HG03520 (cell line): ENCODE measurements around the gene GABARAP.
A peak's percentile ranks its signal among the peaks of the same experiment; 100 is the strongest.
"Not testable (repeated sequence)": the region's sequence is repeated elsewhere in the genome, so short reads cannot be mapped to it uniquely, and the experiment has no call there.

Source experiments
- ATAC-seq: cut with Tn5 transposase; IDR thresholded peaks from one replicate; pipeline ENCODE4 v1.9.1; 2021; ENCODE audit warnings: mild to moderate bottlenecking, moderate library complexity; ENCODE audit not compliant: unreplicated experiment

Gene GABARAP

GRCh38 chr17:7261379-7262191 is 19.3 kb upstream of the GABARAP start:
- no peak for ATAC-seq

DNA sequence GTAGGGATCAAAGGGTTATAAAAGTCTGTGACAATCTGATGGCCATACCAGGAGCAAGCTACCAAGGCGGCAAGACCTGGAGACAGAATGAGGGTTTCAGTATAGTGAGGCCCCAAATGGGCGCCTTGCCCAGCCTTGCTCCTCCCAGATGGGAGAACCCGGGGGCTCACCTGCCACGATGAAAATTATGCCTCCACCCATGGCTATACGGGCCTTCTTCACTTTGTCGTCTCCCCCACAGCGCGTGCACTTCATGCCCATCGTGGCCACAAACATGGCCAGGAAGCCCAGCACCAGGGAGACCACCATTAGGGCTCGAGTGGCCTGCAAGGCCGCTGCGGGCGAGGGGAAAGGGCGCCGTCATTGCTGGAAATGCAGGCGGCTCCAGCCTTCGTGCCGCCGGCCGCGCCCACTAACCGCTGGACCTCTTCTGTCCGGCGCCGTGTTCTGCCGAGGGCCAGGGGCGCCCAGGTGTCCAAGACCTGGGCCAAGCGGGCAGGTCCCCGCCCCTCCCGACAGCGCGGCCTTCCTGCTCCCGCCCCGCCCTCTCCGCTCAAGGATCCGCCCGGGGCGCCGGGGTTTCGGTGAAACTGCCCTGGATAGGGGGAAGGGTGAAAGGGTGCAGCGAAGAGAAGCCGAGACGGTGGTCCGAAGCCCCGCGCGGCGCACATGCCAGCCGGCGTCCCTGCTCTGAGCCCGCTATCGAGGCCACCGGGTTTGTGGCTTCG is 18.6 kb upstream of the GABARAP start:
- no peak for ATAC-seq

DNA sequence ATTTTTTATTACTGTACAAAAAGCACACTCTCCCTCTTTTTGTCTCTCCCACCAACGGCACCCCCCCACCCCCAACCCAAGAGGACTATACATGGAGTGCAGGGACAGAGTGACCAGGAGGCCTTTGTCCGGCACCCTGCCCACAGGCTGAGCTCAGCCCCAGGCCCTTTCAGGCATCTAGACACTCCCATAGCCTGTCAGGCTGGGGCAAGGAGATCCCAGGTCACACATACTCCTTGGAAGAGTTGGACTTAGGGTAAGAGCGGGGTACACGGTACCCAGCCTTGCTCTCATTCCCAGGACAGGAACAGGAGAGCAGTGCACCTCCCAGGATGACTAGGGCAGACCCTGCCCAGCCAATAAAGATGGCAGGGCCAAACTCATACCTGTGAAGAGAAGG is 17.9 kb upstream of the GABARAP start:
- ATAC-seq = no peak

DNA sequence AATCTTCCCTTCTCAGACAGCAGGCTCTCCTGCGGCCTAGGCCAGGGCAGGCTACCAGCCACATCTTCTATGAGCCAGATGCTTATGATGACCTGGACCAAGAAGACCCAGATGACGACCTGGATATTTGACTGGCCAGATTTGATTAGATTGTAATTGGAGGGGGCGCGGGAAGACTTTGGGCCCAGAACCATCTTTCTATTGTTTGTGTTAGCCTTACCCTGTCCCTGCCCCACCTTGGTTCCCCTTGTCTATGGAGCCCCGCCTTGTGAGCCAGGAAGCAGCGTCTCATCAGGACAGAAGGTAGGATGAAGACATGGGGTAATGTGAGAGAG is 17.3 kb upstream of the GABARAP start:
- no peak for ATAC-seq

- no peak for ATAC-seq
These were observed 16.7 kb upstream of the GABARAP start for GRCh38 chr17:7258731-7259554.

- no peak for ATAC-seq
These were observed 14.7 kb upstream of the GABARAP start for GRCh38 chr17:7256766-7257456.

DNA sequence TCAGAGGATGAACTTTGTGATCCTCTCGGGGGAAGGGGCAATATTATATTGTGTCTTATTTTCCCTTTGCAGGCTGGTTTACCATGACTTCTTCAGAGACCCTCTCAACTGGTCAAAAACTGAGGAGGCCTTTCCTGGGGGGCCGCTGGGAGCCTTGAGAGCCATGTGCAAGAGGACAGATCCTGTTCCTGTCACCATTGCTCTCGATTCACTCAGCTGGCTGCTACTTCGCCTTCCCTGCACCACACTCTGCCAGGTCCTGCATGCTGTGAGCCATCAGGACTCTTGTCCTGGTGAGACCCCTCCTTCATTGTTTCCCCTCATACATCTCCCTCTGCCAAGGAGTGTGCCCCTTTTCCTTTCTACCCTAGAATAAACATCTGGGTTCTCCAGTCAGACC is 12.3 kb upstream of the GABARAP start:
- ATAC-seq = no peak

DNA sequence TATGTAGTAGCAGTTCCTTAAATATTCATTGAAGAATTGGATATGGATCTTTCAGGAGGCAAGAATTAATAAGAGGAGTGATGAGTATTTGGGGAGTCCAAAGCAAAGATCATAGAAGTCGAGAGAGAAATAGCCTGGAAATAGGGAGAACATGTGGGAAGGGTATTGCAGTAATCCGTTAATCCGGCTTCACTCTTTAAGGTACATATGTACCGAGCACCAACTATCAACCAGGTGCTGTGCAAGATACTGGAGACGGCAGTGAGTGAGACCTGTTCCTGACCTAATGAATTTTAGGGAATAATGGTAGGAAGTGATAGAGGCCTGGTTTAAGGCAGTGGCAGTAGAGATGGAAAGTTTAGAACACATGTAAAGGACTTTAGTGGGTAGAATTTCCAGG is 10.8 kb upstream of the GABARAP start:
- no peak for ATAC-seq

GRCh38 chr17:7252176-7253043 is 10.2 kb upstream of the GABARAP start, which contains the start of gene ELP5:
Gene ELP5 (plus strand): TSS chr17:7252215. CDS start chr17:7252551, 336 bp downstream.
- ATAC-seq = peak; percentile 41

DNA sequence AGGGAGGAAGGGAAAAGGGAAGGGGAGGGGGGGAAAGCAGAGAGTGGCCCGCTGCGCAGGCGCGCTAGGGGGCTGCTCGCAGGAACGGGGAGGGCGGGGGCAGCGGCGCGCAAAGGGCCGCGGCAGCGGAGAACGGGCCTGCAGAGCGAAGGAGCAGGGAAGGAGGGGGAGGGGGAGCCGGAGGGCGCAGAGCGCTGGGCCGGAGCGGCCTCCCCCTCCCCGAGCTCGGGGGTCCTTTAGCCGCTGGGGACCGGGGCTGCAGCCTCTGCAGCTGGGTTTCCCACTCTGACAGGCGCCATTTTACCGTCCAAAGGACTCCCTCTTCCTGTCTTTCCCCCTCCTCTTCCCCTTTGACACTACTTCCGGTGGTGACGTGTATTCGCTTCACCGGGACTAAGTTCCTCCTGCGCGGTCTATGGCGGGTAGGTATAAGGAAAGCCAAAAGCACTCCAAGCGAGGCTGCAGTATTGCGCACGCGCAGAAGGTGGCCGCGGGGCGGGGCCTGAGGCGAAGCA is 9.5 kb upstream of the GABARAP start, which contains the start of gene CTDNEP1:
Gene CTDNEP1 (minus strand): TSS at position 74 of the 515 bp plus-strand sequence. CDS start 438 bp downstream, outside the sequence.
- peak; percentile 79 for ATAC-seq

DNA sequence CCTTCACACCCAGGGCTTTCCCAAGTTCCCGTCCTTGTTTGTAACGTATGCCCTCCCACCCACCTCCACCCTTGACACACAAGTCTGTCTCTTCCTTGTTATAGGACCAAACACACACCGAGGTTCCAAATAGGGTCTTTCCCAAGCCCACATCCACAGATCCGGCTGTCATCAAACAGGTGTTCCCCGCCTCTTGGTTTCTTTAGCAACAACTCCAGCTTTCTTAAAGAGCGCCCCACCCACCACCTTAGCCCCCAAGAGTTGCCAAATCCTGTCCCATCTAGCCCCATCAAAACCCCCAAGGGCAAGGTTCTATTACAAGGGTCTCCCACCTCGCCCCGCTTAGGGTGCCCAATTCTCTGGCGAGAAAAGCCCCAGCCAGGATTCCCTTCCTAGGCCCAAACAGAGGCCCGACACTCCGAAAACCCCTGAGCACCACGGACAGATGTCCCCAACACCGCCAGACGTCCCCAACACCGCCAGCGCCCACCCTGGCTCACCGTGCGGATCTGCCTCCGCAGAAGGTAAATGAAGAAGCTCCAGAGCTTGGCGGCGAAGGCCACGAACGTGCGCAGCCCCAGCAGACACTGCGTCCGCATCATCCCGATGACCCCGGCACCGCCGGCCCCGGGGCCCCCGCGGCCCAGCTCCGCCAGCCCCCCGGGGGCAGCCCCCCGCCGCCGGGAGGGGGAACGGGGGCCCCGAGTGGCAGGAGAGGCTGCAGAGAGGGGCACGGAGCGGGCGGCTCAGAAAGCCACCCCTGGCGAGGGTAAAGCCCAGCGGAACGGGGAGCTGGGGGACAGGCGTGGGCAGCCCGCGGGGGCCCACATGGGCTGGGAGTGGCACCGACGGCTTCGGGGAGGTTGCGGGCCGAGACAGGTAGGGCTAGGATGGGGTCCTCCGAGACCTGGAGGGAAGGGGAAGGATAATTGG is 8.7 kb upstream of the GABARAP start:
- ATAC-seq = no peak

GRCh38 chr17:7249830-7250229 is 7.6 kb upstream of the GABARAP start:
- no peak for ATAC-seq

GRCh38 chr17:7249214-7249613 is 7.0 kb upstream of the GABARAP start:
- no peak for ATAC-seq

- ATAC-seq = no peak
These were observed 6.5 kb upstream of the GABARAP start for GRCh38 chr17:7248796-7249195.

DNA sequence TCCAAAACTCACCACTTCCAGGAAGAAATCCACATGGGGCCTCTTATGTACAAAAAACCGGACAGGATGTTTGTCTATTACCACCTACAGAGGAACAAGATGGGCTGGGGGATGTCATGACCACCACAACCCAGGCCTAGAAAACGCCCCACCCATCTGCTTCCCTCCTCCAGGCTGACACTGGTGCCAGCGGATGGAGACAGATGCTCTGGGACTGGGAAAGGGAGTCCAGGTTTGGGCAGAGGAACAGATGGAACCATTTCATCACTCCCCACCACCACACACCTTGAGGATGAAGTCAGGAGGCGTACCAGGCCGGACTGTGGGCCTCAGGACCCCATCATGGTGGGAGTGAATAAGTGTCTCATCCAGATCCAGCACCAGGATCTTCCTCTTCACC is 4.5 kb upstream of the GABARAP start:
- no peak for ATAC-seq

DNA sequence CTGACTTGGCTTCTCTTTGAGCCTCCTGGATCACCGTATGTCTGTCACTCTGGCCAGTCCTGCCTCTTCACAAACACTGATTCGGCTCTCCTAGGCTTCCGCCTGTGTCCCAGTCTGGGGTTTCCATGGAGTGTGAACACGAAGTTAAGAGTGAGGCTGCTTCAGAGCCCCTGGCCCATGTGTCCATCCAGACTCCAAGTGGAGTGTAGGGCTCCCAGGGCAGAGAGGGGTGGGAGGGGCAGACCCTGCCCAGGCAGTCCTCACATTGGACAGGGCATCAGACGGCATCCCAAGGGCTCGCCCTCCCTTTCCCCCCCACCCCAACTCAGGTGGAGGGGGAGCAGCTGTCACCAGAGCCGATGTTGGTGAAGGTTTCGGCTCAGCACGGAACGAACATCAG is 1.6 kb upstream of the GABARAP start:
- ATAC-seq = not testable (repeated sequence)

GRCh38 chr17:7243453-7243729 is 1.1 kb upstream of the GABARAP start:
- ATAC-seq = no peak

- peak; percentile 33 for ATAC-seq
These were observed 636 bp upstream of the GABARAP start for GRCh38 chr17:7242717-7243452.
